ENCODE data around the gene BOC.

DNA sequence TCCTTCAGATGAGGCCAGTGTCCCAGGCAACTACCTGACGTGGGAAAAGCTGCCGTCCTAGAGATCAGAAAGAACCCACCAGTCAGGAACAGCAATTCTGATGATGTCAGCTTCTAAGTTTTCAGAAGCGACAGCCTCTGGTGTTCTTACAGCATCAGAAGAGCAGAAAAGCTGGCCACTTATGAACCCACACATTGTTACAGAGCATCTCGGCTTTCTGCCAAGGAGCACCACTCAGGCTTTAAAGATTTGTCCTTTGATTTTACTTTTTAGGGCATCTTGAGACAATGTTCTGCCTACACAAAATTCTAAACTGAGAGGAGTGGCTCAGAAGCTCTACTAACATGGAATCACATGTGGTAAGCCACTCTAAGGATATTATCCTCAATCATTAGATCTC, 49.7 kb upstream of the BOC start:
- TF ChIP-seq, protein P1, sequence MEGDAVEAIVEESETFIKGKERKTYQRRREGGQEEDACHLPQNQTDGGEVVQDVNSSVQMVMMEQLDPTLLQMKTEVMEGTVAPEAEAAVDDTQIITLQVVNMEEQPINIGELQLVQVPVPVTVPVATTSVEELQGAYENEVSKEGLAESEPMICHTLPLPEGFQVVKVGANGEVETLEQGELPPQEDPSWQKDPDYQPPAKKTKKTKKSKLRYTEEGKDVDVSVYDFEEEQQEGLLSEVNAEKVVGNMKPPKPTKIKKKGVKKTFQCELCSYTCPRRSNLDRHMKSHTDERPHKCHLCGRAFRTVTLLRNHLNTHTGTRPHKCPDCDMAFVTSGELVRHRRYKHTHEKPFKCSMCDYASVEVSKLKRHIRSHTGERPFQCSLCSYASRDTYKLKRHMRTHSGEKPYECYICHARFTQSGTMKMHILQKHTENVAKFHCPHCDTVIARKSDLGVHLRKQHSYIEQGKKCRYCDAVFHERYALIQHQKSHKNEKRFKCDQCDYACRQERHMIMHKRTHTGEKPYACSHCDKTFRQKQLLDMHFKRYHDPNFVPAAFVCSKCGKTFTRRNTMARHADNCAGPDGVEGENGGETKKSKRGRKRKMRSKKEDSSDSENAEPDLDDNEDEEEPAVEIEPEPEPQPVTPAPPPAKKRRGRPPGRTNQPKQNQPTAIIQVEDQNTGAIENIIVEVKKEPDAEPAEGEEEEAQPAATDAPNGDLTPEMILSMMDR (IDR thresholded peaks at IDR 0.05 in 8 of 11, conservative IDR thresholded peaks at IDR 0.05 in 3 of 11) = no peak
- no peak for TF ChIP-seq POLR2AphosphoS5 (IDR thresholded peaks at IDR 0.05)
